HEK293 (cell line): ENCODE measurements around the gene CNKSR3.

Source experiments
- BCL6B ChIP-seq: fragments of 450-650 bp; formaldehyde crosslinking; IDR thresholded peaks from 2 replicates; pipeline ENCODE4 v1.5.1; 2017; ENCODE audit warnings: missing biosample characterization, missing genetic modification characterization
- CTCF ChIP-seq: fragments of 450-650 bp; formaldehyde crosslinking; IDR thresholded peaks from 2 replicates; pipeline ENCODE4 v1.5.1; 2016; ENCODE audit warnings: missing biosample characterization, missing genetic modification characterization
- EGR2 ChIP-seq: fragments of 450-650 bp; formaldehyde crosslinking; IDR thresholded peaks from 2 replicates; pipeline ENCODE4 v1.5.1; 2016; ENCODE audit warnings: low read depth, missing biosample characterization, missing genetic modification characterization
- GFI1B ChIP-seq: fragments of 450-650 bp; formaldehyde crosslinking; IDR thresholded peaks from 2 replicates; pipeline ENCODE4 v1.5.1; 2016; ENCODE audit warnings: missing biosample characterization, missing genetic modification characterization
- GLI2 ChIP-seq: fragments of 450-650 bp; formaldehyde crosslinking; IDR thresholded peaks from 2 replicates; pipeline ENCODE4; 2017; ENCODE audit warnings: missing biosample characterization, missing genetic modification characterization, low read depth, borderline replicate concordance
- HOXC10 ChIP-seq: sonication (generic); formaldehyde crosslinking; IDR thresholded peaks from 2 replicates; pipeline ENCODE4 v1.8.1; 2023; ENCODE audit warnings: mild to moderate bottlenecking, missing genetic modification reagents
- KLF10 ChIP-seq: fragments of 450-650 bp; IDR thresholded peaks from 2 replicates; pipeline ENCODE4 v1.5.1; 2018; ENCODE audit warnings: missing biosample characterization, mild to moderate bottlenecking, missing genetic modification characterization
- KLF9 ChIP-seq: fragments of 450-650 bp; formaldehyde crosslinking; IDR thresholded peaks from 2 replicates; pipeline ENCODE4 v1.5.1; 2016; ENCODE audit warnings: missing biosample characterization, missing genetic modification characterization, low read depth
- MZF1 ChIP-seq: fragments of 450-650 bp; formaldehyde crosslinking; IDR thresholded peaks from 2 replicates; pipeline ENCODE4 v1.5.1; 2017; ENCODE audit warnings: missing biosample characterization, missing genetic modification characterization, borderline replicate concordance
- OSR2 ChIP-seq: fragments of 450-650 bp; formaldehyde crosslinking; IDR thresholded peaks from 2 replicates; pipeline ENCODE4 v1.5.1; 2016; ENCODE audit warnings: missing biosample characterization, missing genetic modification characterization
- PATZ1 ChIP-seq: fragments of 450-650 bp; formaldehyde crosslinking; IDR thresholded peaks from 2 replicates; pipeline ENCODE4 v1.5.1; 2016; ENCODE audit warnings: missing biosample characterization, missing genetic modification characterization
- PRDM6 ChIP-seq: fragments of 450-650 bp; formaldehyde crosslinking; IDR thresholded peaks from 2 replicates; pipeline ENCODE4 v1.5.1; 2017; ENCODE audit warnings: missing biosample characterization, missing genetic modification characterization
- SALL2 ChIP-seq: fragments of 450-650 bp; formaldehyde crosslinking; IDR thresholded peaks from 2 replicates; pipeline ENCODE4 v1.5.0; 2017; ENCODE audit warnings: missing biosample characterization, mild to moderate bottlenecking, missing genetic modification characterization, borderline replicate concordance
- SCRT2 ChIP-seq: fragments of 450-650 bp; formaldehyde crosslinking; IDR thresholded peaks from 2 replicates; pipeline ENCODE4 v1.5.1; 2016; ENCODE audit warnings: missing biosample characterization, missing genetic modification characterization
- SP7 ChIP-seq: fragments of 450-650 bp; formaldehyde crosslinking; IDR thresholded peaks from 2 replicates; pipeline ENCODE4 v1.5.1; 2016; ENCODE audit warnings: missing biosample characterization, missing genetic modification characterization
- ZBTB10 ChIP-seq: fragments of 450-650 bp; formaldehyde crosslinking; IDR thresholded peaks from 2 replicates; pipeline ENCODE4 v1.5.1; 2016; ENCODE audit warnings: missing biosample characterization, missing genetic modification characterization
- ZBTB44 ChIP-seq: fragments of 450-650 bp; IDR thresholded peaks from 2 replicates; pipeline ENCODE4 v1.5.1; 2018; ENCODE audit warnings: missing biosample characterization, mild to moderate bottlenecking, missing genetic modification characterization
- ZBTB8A ChIP-seq: fragments of 450-650 bp; formaldehyde crosslinking; IDR thresholded peaks from 2 replicates; pipeline ENCODE4 v1.5.1; 2016; ENCODE audit warnings: missing biosample characterization, missing genetic modification characterization
- ZFP37 ChIP-seq: fragments of 450-650 bp; formaldehyde crosslinking; IDR thresholded peaks from 2 replicates; pipeline ENCODE4 v1.5.1; 2016; ENCODE audit warnings: missing biosample characterization, missing genetic modification characterization
- ZFP69B ChIP-seq: fragments of 450-650 bp; formaldehyde crosslinking; IDR thresholded peaks from 2 replicates; pipeline ENCODE4 v1.5.1; 2016; ENCODE audit warnings: missing biosample characterization, missing genetic modification characterization
- ZIC2 ChIP-seq: fragments of 450-650 bp; formaldehyde crosslinking; IDR thresholded peaks from 2 replicates; pipeline ENCODE4 v1.5.1; 2016; ENCODE audit warnings: missing biosample characterization, missing genetic modification characterization
- ZNF114 ChIP-seq: fragments of 450-650 bp; formaldehyde crosslinking; IDR thresholded peaks from 2 replicates; pipeline ENCODE4 v1.5.0; 2017; ENCODE audit warnings: missing biosample characterization, missing genetic modification characterization
- ZNF121 ChIP-seq: fragments of 450-650 bp; formaldehyde crosslinking; IDR thresholded peaks from 2 replicates; pipeline ENCODE4 v1.5.1; 2016; ENCODE audit warnings: missing biosample characterization, missing genetic modification characterization
- ZNF155 ChIP-seq: fragments of 450-650 bp; formaldehyde crosslinking; IDR thresholded peaks from 2 replicates; pipeline ENCODE4 v1.5.1; 2016; ENCODE audit warnings: missing biosample characterization, missing genetic modification characterization
- ZNF433 ChIP-seq: fragments of 450-650 bp; formaldehyde crosslinking; IDR thresholded peaks from 2 replicates; pipeline ENCODE4 v1.5.1; 2016; ENCODE audit warnings: missing biosample characterization, missing genetic modification characterization, low read depth
- ZNF548 ChIP-seq: fragments of 450-650 bp; formaldehyde crosslinking; IDR thresholded peaks from 2 replicates; pipeline ENCODE4 v1.5.1; 2016; ENCODE audit warnings: missing biosample characterization, missing genetic modification characterization
- ZNF596 ChIP-seq: fragments of 450-650 bp; IDR thresholded peaks from 2 replicates; pipeline ENCODE4 v1.5.0; 2018; ENCODE audit warnings: missing biosample characterization, mild to moderate bottlenecking, missing genetic modification characterization, moderate library complexity
- ZNF610 ChIP-seq: fragments of 450-650 bp; formaldehyde crosslinking; IDR thresholded peaks from 2 replicates; pipeline ENCODE4 v1.5.1; 2016; ENCODE audit warnings: missing biosample characterization, missing genetic modification characterization, borderline replicate concordance
- ZNF677 ChIP-seq: fragments of 450-650 bp; IDR thresholded peaks from 2 replicates; pipeline ENCODE4 v1.5.0; 2018; ENCODE audit warnings: missing biosample characterization, mild to moderate bottlenecking, missing genetic modification characterization, moderate library complexity
- ZNF707 ChIP-seq: fragments of 450-650 bp; formaldehyde crosslinking; IDR thresholded peaks from 2 replicates; pipeline ENCODE4 v1.5.1; 2016; ENCODE audit warnings: missing biosample characterization, missing genetic modification characterization
- ZSCAN30 ChIP-seq: fragments of 450-650 bp; IDR thresholded peaks from 2 replicates; pipeline ENCODE4 v1.5.1; 2018; ENCODE audit warnings: missing biosample characterization, mild to moderate bottlenecking, missing genetic modification characterization, moderate library complexity

CNKSR3 gene

GRCh38 chr6:154514481-154514880 is 4.0 kb upstream of the CNKSR3 start (continued):
- TF ChIP-seq ZNF155 (tag by site-specific recombination) (no peak), ZBTB10 (no peak), ZNF596 (tag by site-specific recombination) (peak; percentile 25; the same call in 1 of the 2 replicates), ZBTB44 (tag by site-specific recombination) (peak; percentile 70; the same call in 1 of the 2 replicates), CTCF (tag by site-specific recombination) (no peak), ZFP37 (tag by site-specific recombination) (no peak), ZNF433 (tag by site-specific recombination) (no peak), ZFP69B (no peak), ZNF121 (tag by site-specific recombination) (no peak), KLF9 (tag by site-specific recombination) (no peak), ZNF707 (tag by site-specific recombination) (no peak), MZF1 (tag by site-specific recombination) (no peak), SP7 (tag by site-specific recombination) (no peak), ZBTB8A (peak; percentile 52; the same call in 1 of the 2 replicates), GFI1B (tag by site-specific recombination) (0 out of 2 replicates have a peak, but pooled peaks have one; percentile 35), ZNF677 (tag by site-specific recombination) (peak; percentile 66; the same call in 1 of the 2 replicates), KLF10 (tag by site-specific recombination) (0 out of 2 replicates have a peak, but pooled peaks have one; percentile 29), ZNF114 (no peak), OSR2 (tag by site-specific recombination) (peak; percentile 43; the same call in 1 of the 2 replicates), HOXC10 (CRISPR knock-in tag) (no peak), EGR2 (tag by site-specific recombination) (no peak), ZIC2 (peak; percentile 73), ZNF548 (tag by site-specific recombination) (no peak), SALL2 (tag by site-specific recombination) (no peak), PATZ1 (no peak), PRDM6 (tag by site-specific recombination) (peak; percentile 97), ZSCAN30 (tag by site-specific recombination) (peak; percentile 67), SCRT2 (tag by site-specific recombination) (no peak), GLI2 (tag by site-specific recombination) (no peak; the same call in 1 of the 2 replicates), ZNF610 (no peak), BCL6B (tag by site-specific recombination) (no peak)
